Nephron progenitor cell (in vitro differentiated cells): ENCODE data around the gene TMIGD1.

Experiments used
- DNase-seq: peaks from one replicate; pipeline ENCODE4 v3.0.0; 2021
- H3K27ac Mint-ChIP-seq: 2 replicates; pipeline ENCODE4 v1.8.0; 2021; ENCODE audit warnings: mild to moderate bottlenecking, moderate library complexity, mixed read lengths
- H3K27me3 Mint-ChIP-seq: 2 replicates; pipeline ENCODE4 v1.8.0; 2021; ENCODE audit warnings: mild to moderate bottlenecking, low read depth, mixed read lengths; ENCODE audit not compliant: poor library complexity
- H3K36me3 Mint-ChIP-seq: 2 replicates; pipeline ENCODE4 v1.8.0; 2021; ENCODE audit warnings: low read depth, mixed read lengths
- H3K4me1 Mint-ChIP-seq: 2 replicates; pipeline ENCODE4 v1.8.0; 2021; ENCODE audit warnings: mixed read lengths
- H3K4me3 Mint-ChIP-seq: 2 replicates; pipeline ENCODE4 v1.8.0; 2021; ENCODE audit warnings: mild to moderate bottlenecking, moderate library complexity, mixed read lengths
- H3K9me3 Mint-ChIP-seq: 2 replicates; pipeline ENCODE4 v1.8.0; 2021; ENCODE audit warnings: mild to moderate bottlenecking, moderate library complexity, mixed read lengths
- CTCF ChIP-seq: fragments of 200-600 bp; sonication (generic); IDR thresholded peaks from 2 replicates; pipeline ENCODE4 v1.5.0; 2021; ENCODE audit warnings: antibody characterized with exemption

TMIGD1 gene

DNA sequence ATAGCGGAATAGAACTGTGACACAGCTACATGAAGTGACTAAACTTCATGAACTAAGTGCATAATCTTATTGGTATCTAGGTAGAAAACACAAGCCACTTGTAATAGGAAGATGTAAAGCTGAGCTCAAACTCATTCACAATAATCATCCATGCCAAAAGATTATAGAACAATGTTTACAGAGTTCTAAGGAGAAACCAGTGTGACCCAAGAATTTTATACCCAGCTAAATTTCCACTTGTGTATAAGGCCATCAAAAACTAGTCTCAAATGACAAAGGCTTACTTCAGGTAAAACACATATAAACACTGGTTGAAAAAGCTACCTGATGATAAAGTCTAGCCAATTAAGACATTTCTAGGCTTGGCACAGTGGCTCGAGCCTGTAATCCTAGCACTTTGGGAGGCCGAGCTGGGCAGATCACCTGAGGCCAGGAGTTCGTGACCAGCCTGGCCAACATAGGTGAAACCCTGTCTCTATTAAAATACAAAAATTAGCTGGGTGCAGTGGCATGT is 28.0 kb upstream of the TMIGD1 start:
- DNase-seq = no peak
- no peak overlapping the region for H3K4me3 Mint-ChIP-seq
- no peak for TF ChIP-seq CTCF
- peaks cover 11% of the 10 kb centered on the region for H3K4me1 Mint-ChIP-seq
- peaks cover 5% of the 10 kb centered on the region for H3K36me3 Mint-ChIP-seq
- H3K9me3 Mint-ChIP-seq = peaks cover 32% of the 10 kb centered on the region
- H3K27me3 Mint-ChIP-seq = peaks cover 11% of the 10 kb centered on the region
- H3K27ac Mint-ChIP-seq = no peak overlapping the region

DNA sequence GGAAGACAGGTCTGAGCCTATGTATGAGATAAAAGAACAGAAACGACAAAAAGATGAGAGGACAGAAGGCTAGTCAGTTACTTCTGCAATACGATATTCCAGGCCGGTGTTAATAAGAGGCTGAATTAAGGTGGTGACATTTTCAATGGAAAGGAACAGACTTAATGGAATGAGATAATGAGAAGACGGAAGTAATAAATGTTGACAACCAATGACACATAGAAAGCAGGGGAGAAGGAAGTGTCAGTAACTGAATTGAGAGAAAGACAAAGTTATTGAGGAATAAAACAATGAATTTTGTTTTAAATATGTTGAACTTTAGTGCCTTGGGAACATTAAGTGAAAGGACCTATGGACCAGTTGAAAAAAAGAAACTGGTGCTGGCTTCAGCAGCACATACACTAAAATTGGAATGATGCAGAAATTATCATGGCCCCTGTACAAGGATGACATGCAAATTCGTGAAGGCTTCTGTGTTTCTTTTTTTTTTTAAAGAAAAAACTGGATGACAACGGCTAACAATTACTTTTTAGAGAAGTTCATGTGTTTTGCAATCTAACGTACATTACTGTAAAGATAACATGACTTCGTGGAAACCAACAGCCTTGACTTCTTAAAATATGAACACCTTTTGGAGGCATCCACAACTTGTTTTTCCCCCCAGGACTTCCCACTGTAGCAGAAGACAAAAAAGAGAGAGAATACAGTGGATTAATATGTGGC is 26.4 kb upstream of the TMIGD1 start:
- TF ChIP-seq CTCF = no peak
- Mint-ChIP-seq H3K27ac (no peak overlapping the region), H3K9me3 (peaks cover 32% of the 10 kb centered on the region), H3K36me3 (peaks cover 5% of the 10 kb centered on the region), H3K4me1 (peaks cover 8% of the 10 kb centered on the region), H3K27me3 (peaks cover 11% of the 10 kb centered on the region), H3K4me3 (no peak overlapping the region)
- no peak for DNase-seq

DNA sequence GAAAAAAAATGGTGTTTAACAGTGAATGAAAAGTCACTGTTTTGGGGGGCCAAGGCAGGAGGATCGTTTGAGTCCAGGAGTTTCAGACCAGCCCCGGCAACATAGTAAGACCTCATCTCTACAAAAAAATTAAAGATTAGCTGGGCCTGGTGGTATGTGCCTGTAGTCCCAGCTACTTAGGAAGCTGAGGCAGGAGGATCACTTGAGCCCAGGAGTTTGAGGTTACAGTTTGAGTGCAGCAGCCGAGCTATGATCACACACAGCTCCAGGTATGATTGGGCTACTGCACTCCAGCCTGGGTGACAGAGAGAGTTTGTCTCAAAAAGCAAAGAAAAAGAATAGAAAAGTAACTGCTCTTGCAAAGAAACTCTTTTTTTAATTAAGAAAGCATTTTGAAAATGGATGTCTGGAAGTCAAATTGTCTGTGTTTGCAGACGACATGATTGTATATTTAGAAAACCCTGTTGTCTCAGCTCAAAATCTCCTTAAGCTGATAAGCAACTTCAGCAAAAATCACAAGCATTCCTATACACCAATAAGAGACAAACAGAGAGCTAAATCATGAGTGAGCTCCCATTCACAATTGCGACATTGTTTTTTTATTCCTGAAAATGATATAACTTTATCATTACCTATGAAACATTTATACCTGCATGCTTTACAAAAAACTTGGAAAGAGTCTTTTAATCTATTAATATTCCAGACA is 24.4 kb upstream of the TMIGD1 start:
- H3K27me3 Mint-ChIP-seq = peaks cover 6% of the 10 kb centered on the region
- no peaks in the 10 kb centered on the region for H3K4me1 Mint-ChIP-seq
- no peak for TF ChIP-seq CTCF
- H3K4me3 Mint-ChIP-seq = no peak overlapping the region
- H3K36me3 Mint-ChIP-seq = peaks cover 5% of the 10 kb centered on the region
- H3K27ac Mint-ChIP-seq = no peak overlapping the region
- no peak for DNase-seq
- H3K9me3 Mint-ChIP-seq = peaks cover 32% of the 10 kb centered on the region

DNA sequence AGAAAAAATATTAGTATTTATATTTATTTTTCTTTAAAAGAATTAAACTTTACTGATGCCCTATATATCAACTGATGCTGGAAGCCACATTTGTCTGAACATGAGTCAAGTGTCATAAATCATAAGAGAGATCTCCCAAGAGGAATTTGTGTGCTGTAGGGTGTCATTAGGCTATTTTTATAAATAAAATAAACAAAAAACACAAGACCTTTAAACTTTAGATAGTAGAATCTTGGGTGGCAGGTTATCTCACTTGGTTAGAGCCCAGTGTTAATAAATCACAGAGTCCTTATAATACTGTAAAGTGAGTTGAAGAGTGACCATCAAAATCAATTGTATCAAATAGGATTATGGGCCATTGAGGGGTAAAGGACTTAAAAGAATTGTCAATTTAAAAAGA is 23.6 kb upstream of the TMIGD1 start:
- peaks cover 6% of the 10 kb centered on the region for H3K27me3 Mint-ChIP-seq
- no peaks in the 10 kb centered on the region for H3K4me1 Mint-ChIP-seq
- no peak for TF ChIP-seq CTCF
- H3K27ac Mint-ChIP-seq = no peak overlapping the region
- peaks cover 29% of the 10 kb centered on the region for H3K9me3 Mint-ChIP-seq
- peaks cover 5% of the 10 kb centered on the region for H3K36me3 Mint-ChIP-seq
- no peak for DNase-seq
- H3K4me3 Mint-ChIP-seq = no peak overlapping the region

DNA sequence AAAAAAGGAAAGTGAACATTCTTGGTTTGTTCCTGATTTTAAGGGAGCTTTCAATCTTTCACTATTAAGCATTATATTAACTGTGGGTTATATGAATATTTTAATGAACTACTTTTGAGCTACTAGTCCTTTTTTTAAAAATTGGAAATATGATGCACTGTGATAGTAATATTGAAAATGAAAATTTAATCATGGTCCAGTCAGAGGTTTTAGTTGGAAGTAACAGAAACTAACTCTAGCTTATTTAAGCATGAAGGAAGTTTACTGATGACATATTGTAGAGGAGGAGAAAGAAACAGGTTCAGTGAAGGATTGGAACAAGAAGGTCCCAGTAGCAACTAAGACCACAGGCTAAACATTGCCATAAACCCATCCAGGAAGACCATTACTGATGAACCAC is 20.8 kb upstream of the TMIGD1 start:
- Mint-ChIP-seq H3K27me3 (peaks cover 5% of the 10 kb centered on the region), H3K4me1 (no peaks in the 10 kb centered on the region), H3K27ac (no peak overlapping the region), H3K4me3 (no peak overlapping the region), H3K9me3 (peaks cover 10% of the 10 kb centered on the region), H3K36me3 (no peaks in the 10 kb centered on the region)
- no peak for DNase-seq
- no peak for TF ChIP-seq CTCF
